Fibroblast of upper back skin (primary cell): Measurements from ENCODE around the gene CRYBG2.

Source experiments
- DNase-seq: peaks from one replicate; pipeline ENCODE4 v3.0.0-alpha.2; 2013

CRYBG2 gene

DNA sequence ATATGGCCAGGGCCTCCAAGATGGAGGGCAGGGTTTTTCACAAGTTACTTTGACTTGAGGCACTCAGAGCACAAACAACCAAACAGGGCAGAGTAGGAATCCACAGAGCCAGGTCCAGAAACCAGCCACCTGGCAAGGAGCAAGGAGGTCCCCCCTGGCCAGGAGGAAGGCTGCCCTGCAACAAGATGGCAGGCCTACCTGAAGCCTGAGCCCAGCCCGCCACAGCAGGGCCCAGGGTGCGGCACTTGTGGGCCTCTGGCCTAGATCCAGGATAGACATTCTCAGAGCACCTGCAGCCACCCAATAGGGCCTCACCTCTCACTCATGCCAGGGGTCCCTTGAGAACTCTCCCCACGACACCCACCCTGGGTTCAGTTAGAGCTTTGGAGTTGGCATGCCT, 62.5 kb downstream of the CRYBG2 start:
- no peak for DNase-seq

DNA sequence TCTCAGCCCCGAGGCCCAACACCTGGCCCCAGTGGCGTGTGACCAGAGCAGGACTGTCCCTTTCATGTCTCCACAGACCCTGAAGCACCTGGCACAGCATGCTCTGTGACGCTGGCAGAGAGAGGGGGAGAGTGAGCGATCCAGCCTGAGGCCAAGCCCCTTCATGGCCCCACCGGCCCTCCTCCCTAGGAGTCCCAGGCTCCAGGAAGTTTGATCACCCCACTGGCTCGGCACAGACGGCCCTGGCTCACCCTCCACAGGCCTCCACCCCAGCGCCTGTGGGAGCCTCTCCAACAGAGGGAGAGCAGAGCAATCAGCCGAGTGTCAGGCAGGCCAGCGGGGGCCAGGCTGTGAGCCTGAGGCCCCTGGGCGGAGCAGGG, 63.1 kb downstream of the CRYBG2 start:
- no peak for DNase-seq

DNA sequence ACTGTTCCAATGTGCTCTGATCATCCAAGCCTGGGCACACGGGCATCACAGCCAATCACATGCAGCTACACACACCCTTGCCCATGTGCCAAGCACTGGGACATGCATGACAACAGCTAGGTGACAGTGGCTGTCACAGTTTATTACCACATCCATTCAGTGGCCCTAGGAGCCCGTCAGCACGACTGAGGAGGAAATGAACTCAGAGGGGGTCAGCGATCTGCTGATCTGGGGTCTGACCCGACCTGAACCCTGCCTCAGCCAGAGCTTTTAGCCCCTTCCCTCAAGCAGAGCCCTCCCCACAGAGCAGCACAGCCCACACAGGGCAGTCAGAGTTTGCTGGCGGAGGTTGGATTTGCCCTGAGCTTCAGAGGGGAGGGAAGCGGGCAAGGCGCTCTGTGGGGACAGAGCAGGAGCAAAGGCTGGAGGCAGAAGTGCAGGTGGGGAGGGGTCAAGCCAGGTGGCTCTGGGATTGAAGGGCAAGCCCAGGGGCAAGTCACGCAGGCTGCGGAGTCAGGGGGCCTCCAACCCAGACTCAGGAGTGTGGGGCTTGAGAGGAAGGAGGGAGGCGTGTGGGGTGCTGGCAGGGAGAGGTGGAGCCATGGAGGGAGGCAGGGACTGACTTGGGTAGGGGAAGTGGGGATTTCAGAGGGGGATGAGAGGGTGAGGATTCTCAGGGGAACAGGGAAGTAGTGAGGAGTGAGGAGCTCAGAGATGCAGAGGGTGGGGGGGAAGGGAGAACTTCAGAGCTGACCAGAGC, 63.6 kb downstream of the CRYBG2 start:
- no peak for DNase-seq

DNA sequence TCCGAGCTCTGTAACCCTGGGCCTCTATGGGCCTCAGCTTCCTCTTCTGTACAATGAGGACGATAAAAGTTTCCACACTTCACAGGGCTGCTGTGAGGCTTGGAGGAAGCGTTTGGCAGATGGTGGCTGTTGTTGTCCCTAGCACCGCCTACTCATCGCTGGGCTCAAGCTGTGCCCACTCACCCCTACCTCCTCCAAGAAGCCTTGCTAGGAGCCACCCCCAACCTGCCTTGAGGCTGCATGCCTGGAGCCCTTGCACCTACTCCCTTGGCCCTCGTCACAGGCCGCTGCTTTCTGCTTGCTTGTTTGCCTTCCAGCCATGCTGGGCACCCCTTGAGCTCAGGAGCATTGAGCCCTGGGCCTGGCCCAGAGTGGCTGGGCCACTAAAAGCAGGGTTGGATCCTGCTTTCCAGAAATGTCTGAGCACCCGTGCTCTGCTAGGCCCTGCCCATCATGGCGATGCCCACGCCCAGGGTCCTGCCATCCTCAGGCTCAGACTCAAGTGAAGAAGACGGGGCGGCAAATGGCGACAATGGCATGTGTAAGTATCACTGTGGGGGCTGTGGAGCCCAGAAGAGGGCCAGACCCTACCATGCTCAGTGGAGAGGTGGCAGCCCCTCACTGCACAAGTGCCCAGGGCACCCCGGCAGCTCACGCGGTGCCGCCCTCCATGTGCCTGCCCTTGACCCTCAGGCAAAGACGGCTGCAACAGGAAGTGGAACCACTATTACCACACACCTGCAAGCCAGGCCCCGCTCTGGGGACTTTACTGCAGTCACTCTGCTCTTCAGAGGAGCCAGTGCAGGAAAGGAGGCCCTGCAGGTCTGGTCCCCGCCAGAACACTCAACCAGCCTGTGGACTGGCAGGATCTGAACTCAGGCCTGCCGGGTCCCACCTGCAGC, 64.5 kb downstream of the CRYBG2 start:
- DNase-seq = no peak

DNA sequence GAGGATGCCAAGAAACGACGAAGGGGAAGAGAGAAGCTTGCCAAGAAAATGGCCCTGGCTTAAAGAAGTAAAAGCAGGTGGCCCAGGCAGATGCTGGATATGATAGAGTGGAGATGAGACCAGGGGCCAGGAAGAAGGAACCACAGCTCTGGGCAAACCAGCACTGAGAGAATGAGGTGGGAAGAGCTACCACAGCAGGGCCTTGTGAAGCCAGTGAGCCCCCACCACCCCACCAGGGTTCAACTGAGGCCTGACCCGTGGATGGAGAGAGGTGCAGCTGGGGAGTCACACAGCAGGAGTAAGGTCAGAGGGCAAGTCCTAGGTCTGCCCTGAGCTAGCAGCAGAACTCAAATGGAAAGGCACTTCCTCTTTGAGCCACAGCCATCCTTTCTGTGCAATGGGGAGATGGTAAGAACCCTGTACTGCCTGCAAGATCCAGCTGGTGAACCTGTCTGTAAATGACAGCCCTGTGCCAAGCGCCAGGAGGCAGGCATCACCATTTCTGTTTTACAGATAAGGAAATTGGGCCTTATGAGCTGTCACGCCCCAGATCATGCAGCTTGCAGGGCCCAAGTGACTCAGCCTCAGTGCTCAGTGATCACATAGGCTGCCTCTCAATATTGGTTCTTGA, 65.5 kb downstream of the CRYBG2 start:
- no peak for DNase-seq

DNA sequence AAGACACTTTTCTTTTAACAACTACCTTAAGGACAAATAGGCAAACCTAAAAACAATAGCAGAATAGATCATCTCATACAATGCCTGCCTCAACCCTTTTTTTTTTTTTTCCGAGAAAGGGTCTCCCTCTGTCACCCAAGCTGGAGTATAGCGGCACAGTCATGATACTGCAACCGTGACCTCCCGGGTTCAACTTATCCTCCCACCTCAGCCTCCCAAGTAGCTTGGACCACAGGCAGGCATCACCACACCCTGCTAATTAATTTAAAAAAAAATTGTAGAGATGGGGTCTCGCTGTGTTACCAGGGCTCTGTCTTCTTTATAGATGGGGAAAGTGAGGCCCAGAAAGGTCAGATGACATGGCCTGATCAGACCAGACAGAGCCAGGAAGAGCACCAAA, 66.1 kb downstream of the CRYBG2 start:
- DNase-seq = no peak

DNA sequence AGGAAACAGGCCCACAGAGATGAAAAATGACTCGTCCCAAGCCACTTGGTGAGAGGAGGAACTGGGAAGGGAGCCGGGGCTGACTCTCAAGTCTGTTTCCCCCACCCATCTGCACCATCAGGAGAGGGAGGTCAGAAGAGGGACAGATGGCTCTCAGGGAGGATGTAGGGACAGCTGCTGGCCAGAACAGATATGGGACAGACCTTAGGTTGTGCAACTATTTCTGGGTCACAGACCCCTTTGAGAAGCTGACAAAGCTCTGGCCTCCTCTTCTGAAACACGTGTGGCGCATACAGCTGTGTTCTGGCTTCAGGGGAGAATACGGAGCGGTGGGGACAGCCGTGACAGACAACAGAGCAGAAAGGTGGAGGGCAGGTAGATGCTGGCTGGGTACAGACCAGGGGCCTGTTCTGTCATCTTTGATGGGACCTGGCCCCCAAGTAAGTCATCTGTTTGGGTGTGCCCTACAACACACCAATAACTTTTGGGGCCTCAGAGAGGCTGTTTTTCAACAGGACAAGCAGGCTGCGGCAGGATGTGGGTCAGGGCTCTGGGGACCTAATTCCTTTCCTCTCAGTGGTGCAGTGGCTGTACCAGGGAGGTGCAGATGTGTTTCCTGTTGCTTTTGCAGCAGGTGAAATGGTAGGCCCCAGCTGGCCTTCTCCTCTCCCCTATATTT, 66.8 kb downstream of the CRYBG2 start:
- DNase-seq = no peak

DNA sequence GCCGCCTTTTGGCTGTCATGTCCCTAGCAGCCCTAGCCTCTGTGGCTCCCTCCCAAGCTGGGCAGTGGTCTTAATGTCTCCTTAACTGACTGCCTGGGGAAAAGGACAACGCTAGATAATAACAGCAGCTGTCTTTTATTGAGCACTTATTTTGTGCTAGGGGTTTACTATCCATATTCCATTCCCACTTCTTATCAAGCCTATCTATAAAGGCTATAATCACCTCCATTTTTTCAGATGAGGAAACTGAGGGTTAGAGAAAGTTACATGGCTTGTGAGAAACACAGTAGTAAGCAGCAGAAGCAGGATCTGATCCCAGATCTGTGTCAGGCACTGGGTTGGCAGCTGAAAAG, 67.9 kb downstream of the CRYBG2 start:
- no peak for DNase-seq

DNA sequence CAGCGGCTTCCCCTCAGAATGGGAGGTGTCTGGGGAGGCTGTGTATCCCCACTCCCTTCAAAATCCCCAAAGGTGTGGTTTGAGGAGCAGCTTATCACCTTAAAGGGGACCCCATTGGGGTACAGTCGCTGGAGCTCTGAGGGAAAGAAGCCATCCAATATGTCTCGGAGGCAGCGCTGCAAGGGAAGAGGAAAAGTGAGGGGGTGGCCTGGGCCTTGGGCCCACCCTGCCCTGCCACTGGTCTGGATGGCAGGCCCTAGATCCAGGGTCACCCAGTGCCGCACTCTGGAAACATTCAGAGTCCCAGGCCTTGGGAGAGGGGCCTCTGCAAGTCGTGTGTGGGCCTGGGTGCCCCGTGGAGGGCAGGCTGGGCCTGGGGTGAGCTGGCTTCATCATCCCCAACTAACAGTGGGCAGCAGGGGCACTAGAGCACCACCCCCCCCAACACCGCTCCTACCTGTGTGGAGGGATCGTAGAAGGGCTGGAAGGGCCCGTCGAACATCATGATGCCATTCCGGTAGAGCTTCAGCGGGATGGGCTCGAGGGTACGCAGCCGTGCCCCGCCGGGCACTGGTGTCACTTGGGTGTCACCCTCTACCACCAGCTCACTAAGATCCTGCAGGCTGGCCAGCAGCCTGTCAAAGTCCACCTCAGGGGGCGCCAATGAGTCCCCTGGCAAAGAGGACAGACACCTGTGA, 68.4 kb downstream of the CRYBG2 start:
- DNase-seq = no peak

DNA sequence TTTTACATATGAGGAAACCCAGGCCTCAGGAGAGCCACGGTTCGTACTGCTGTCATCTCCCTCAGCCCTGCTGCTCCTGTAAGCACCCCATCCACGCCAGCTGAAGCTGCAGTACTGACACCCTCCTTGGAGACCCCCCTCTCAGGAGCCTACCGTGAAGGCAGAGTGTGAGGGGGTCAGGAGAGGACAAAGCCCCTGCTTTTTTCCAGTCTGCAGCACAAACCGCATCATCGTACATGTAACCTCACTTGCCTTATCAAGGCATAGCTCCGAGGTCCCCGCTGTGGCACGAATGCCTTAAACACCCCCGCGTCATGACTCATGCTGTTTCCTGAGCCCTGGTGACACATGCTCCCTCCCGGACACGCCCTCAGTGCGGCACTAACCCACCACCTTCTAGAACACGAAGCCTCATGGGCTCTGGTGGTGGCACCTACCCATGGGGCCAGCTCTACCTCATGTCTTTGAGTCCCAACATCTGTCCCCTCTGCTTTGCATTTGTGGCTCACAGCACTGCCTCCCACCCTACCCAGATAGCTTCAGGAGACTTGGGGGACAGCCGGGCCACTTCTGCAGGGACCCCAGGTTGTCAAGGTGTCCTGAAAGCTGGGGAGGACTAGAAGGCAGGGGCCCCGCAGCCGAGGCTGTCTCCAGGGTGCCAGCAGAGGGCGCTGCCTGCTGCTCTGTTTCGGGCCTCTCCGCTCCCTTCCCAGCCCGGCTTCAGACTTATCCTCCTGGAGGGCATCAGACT, 69.2 kb downstream of the CRYBG2 start:
- DNase-seq = peak; percentile 77

DNA sequence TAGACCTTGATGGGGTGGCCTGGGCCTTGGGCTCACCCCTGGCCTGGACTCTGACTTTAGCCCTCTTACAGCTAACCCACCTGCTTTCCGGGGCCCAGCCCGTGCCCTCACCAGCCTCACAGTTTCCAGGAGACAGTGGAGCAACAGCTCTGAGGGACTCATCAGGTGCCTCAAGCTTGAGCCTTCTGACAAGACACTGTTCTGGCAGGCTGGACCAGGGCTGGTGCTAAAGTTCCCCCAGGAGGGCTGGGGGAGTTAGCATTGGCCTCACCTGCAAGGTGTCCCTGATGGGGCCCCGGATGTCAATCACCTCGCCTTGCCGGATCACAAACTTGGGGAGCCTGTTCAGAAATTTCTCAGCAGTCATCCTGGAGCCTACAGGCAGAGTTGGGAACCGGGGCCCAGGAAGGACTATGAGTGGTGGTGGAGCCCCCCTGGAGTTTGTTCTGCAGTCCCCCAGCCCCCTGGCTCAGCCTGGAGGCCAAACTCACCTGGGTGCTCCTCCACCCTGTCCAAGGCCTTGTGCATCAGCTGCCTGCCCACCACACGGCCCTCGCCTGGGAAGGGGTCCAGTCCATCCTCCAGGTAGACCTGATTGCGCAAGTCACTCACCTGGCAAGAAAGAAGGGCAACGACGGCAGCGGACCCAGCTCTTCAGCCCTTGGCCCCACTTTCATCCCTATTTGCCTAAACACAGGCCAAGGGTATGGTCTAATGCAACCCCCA, 69.9 kb downstream of the CRYBG2 start:
- DNase-seq = no peak

DNA sequence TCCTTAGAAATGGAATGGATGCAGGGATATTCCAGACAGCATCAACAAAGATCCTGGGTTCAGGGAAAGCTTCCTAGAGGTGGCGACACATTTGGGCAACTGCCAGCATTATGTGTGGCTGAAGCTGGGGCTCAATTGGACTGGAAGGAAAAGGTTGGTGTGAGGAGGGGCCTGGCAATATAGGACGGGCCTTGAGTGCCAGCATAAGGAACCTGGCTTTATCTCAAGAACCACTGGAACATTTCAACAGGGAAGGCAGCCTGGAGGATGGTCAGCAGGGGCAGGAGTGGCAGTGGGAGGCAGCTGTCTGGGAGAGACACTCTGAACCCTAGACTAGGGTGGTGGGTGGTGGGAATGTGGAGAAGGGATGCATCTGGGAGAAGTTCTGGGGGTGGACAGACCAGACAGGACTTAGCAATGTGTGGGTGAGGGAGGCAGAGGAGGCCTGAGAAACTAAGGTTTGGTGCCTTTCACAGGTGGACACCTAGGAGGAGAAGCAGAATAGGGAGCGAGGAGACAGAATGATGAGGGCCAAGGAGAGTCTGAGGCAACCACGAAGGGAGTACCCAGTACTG, 70.6 kb downstream of the CRYBG2 start:
- no peak for DNase-seq

DNA sequence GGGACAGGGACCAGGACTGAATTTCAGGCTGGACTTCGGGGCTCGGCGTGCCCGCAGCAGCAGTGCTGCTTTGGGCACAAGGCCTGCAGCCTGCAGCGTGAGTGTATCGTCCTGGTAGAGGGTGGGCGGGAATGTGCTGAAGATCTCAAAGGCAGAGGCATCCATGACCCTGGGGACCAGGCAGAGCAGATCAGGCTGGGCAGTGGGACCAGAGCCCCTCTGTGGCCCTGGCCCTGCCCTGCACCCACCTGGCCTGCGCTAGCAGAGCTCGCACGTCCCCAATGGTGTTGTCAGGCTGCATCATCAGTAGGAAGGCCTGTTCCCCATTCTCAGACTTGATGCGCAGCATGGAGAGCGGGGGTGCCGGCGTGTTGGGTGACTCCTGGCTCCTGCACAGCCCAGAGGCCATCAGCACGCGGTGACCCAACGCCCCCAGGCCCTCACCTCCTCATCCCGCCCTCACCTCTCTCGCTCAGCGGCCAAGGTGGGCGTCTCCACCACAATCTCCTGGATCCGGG, 71.5 kb downstream of the CRYBG2 start:
- DNase-seq = no peak

DNA sequence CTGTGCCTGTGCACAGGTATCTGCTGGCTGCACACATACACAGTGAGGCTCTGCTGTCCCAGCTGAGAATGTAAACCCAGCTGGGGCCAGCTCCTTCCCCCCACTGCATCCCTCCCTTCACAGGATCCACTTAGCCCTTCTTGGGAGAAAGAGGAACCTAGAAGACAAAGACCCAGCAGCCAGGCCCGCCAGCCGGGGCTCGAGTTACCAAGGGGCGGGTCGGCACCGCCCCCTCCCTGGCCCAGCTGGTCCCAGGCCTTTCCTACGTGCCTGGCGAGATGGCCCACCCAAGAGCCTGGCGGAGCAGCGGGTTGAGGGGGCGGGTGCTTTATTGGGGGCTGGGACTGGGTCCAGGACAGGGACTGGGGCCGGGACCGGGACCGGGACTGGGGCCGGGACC, 72.0 kb downstream of the CRYBG2 start:
- DNase-seq = peak; percentile 62

DNA sequence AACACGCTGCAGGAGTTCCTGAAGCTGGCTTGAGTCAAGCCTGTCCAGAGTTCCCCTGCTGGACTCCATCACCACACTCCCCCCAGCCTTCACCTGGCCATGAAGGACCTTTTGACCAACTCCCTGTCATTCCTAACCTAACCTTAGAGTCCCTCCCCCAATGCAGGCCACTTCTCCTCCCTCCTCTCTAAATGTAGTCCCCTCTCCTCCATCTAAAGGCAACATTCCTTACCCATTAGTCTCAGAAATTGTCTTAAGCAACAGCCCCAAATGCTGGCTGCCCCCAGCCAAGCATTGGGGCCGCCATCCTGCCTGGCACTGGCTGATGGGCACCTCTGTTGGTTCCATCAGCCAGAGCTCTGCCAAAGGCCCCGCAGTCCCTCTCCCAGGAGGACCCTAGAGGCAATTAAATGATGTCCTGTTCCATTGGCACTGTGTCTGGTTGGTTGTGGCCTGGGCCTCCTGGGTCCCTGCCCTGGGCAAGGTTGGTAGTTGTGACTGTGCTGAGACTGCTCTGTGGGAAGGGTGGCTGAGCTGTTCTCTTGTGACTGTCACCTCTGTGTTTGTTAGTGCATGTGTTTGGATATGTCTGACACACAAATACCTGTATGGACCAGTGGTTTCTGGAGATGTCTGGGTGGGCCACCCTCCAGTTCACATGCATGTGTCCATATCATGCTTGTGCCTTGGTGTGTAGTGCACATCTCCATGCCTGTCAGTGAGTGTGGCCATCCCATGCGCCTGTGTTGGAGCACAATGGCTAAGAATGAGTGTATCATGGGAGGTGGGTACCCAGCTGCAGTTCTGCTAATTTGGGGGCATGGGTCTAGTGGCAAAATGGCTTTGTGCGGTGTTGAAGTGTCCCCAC, 72.6 kb downstream of the CRYBG2 start:
- peak; percentile 17 for DNase-seq

DNA sequence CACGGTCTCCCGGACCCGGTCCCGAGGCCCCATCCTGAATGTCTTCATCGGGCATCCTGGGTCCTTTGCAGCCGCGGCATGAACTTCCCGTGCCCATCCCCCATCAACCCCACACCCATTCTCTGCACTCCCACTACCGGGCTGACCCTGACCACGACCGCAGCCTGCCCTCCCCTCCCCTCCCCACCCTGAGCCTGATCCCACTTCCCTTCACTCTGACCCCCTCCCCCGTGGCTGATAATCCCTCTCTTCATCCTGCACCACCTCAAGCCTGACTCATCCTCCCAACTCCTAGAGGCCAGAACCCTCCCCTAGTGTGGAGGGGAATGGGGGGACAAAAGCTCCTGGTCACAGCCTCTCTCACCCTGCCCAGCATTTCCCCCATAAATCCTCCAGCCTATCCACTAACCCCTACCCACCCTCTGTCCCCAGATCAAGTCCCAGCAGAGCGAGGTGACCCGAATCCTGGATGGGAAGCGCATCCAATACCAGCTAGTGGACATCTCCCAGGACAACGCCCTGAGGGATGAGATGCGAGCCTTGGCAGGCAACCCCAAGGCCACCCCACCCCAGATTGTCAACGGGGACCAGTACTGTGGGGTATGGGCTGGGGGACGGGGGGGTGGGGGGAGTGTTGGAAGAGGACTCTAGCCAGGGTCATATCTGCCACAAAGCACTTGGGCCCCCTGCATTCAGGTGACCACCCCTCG, 73.4 kb downstream of the CRYBG2 start:
- DNase-seq = peak; percentile 61

DNA sequence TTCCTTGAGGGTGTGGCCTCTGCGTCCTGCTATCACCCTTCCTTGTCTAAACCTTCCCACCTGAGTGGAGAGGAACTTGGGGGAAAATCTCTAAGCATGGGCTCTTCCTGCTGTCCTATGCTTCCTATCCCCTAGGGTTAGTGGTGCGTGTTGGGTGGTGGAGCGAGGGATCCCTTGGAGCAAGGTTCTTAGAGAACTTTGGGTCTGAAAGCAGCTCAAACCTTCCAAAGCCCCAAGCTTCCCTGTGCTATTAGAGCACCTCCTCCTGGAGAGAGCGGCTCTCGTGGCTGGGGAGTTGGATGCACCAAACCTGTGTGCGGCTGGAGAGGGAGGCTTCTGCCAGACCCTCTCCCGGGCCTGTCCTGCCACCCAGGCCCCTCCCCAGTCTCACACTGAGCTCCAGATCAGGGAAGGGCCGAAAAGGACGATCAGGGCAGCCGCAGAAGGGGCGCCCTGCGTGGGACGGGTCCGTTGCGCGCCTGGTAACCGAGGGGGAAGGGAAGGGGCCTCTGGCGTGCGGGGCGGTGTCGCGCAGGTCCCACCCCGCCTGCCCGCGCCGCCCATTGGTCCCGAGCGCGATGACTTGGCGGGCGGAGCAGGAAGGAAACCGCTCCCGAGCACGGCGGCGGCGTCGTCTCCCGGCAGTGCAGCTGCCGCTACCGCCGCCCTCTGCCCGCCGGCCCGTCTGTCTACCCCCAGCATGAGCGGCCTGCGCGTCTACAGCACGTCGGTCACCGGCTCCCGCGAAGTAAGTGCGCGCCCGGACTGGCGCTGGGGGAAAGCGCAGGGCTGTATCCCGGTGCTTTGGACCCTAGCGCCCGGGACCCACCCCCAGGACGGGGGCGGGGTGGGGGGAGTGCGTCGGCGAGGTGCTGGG, 74.2 kb downstream of the CRYBG2 start, which contains the start of gene SH3BGRL3:
Gene SH3BGRL3, plus strand, starts transcription at position 631 of the 877 bp plus-strand sequence. Its CDS starts 70 bp downstream, at position 701.
- peak; percentile 77 for DNase-seq
